Measurements from ENCODE around the gene CASZ1.

CASZ1 gene

DNA sequence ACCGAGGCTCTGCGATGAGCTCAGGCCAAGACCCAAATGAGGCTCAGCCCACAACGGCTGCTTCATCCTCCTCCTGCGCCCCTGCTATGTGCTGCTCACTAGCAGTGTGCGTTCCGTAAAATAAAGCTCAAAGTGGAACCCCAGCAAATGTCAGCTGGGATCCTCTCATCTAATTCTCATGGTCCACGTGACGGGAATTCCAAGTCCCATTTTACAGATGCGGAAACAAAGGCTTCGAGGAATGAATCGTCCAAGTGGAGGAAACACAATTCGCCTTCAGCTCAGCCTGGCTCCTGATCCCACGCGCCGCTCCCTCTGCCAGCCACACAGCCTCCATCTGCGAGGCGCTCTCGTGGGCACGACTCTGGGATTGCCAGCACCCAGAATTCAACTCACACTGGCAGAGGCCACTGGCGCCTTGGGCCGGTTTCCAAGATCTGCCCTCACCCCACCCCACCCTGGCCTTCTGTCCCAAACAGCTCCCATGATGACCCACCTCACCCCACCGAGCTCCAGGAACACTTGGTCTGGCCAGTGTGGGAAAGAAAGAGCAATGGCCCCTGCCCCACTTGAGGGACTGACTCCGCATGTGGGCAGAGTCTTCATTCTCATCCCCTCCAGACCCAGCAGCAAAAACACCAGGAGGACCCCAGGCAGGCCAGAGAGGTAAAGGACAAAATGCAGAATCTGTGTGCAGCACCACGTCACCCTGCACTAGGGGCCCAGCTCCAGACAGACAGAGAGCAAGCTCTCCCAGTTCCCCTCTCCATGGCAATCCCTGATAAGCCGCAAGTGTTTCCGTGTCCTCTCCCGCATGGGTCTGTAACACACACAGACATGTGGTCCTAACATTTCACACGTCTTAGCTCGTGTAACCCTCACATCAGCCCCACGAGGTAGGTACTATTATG is 10.5 kb downstream of the CASZ1 start:
- Histone ChIP-seq H4K20me1 (ENCODE audit: insufficient read depth, low read length) (no peaks in the 10 kb centered on the region; the same call in 1 of the 2 replicates), H3K4me1 (ENCODE audit: insufficient read depth, low read length) (no peaks in the 10 kb centered on the region), H3K9me3 (ENCODE audit: insufficient read depth, low read length, severe bottlenecking) (no peaks in the 10 kb centered on the region), H3K27me3 (ENCODE audit: insufficient read depth, low read length, poor library complexity) (peaks cover 30% of the 10 kb centered on the region), H3K4me3 (ENCODE audit: low read depth in 1 of 2, low read length in 2 of 2) (no peak overlapping the region), H3K79me2 (ENCODE audit: insufficient read depth, low read length) (no peaks in the 10 kb centered on the region), H2AFZ (ENCODE audit: low read depth, low read length) (no peak overlapping the region), H3K9ac (ENCODE audit: low read depth, low read length) (no peak overlapping the region), H3K27ac (ENCODE audit: low read length) (no peak overlapping the region), H3K4me2 (ENCODE audit: insufficient read depth, low read length) (no peak overlapping the region), H3K36me3 (ENCODE audit: insufficient read depth, low read length) (no peaks in the 10 kb centered on the region)
- DNase-seq: no peak
- TF ChIP-seq, protein P1, sequence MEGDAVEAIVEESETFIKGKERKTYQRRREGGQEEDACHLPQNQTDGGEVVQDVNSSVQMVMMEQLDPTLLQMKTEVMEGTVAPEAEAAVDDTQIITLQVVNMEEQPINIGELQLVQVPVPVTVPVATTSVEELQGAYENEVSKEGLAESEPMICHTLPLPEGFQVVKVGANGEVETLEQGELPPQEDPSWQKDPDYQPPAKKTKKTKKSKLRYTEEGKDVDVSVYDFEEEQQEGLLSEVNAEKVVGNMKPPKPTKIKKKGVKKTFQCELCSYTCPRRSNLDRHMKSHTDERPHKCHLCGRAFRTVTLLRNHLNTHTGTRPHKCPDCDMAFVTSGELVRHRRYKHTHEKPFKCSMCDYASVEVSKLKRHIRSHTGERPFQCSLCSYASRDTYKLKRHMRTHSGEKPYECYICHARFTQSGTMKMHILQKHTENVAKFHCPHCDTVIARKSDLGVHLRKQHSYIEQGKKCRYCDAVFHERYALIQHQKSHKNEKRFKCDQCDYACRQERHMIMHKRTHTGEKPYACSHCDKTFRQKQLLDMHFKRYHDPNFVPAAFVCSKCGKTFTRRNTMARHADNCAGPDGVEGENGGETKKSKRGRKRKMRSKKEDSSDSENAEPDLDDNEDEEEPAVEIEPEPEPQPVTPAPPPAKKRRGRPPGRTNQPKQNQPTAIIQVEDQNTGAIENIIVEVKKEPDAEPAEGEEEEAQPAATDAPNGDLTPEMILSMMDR (IDR thresholded peaks at IDR 0.05; ENCODE audit: borderline replicate concordance, extremely low read depth, low read length, poor library complexity, severe bottlenecking): no peak
- no peak for TF ChIP-seq EZH2 (IDR thresholded peaks at IDR 0.05; ENCODE audit: borderline replicate concordance, low read depth, low read length, severe bottlenecking)
- ATAC-seq (ENCODE audit: insufficient read depth, low read depth): no peak

DNA sequence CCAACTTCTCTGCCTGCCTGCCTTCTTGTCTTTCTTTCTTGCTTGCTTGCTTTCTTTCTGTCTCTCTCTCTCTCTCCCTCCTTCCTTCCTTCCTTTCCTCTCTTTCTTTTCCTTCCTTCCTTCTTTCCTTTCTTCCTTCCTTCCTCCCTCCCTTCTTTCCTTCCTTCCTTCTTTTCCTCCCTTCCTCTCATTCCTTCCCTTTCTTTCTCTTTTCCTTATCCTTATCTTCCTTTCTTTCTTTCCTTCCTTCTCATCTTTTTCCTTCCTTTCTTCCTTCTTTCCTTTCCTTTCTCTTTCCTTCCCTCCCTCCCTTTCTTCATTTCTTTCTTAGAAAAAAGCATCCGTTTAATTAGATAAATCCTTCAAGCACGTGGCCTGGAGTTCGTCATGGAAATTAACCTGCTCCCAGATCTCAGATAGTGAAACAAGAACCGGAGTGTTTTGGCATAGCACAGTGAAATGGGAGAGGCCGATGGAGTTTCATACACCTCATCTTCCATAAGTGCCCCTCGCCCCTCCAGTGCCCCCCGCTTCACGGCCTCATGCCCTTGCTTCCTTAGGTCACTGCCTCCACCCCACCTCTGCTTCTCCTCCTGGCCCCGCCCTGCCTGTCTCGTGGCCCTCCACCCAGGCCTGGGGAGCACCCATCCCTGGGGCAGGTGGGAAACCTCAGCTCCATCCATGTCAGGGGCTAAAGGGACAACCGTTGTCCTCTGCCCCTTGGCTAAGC is 11.3 kb downstream of the CASZ1 start:
- ATAC-seq (ENCODE audit: insufficient read depth, low read depth): no peak
- no peaks in the 10 kb centered on the region for H3K36me3 ChIP-seq (ENCODE audit: insufficient read depth, low read length)
- no peak overlapping the region for H3K4me2 ChIP-seq (ENCODE audit: insufficient read depth, low read length)
- no peak overlapping the region for H3K9ac ChIP-seq (ENCODE audit: low read depth, low read length)
- no peaks in the 10 kb centered on the region for H3K9me3 ChIP-seq (ENCODE audit: insufficient read depth, low read length, severe bottlenecking)
- H3K4me1 ChIP-seq (ENCODE audit: insufficient read depth, low read length): no peaks in the 10 kb centered on the region
- peaks cover 22% of the 10 kb centered on the region for H3K27me3 ChIP-seq (ENCODE audit: insufficient read depth, low read length, poor library complexity)
- no peak overlapping the region for H3K4me3 ChIP-seq (ENCODE audit: low read depth in 1 of 2, low read length in 2 of 2)
- H3K27ac ChIP-seq (ENCODE audit: low read length): no peak overlapping the region
- H2AFZ ChIP-seq (ENCODE audit: low read depth, low read length): no peak overlapping the region
- TF ChIP-seq EZH2 (IDR thresholded peaks at IDR 0.05; ENCODE audit: borderline replicate concordance, low read depth, low read length, severe bottlenecking): no peak
- TF ChIP-seq, protein P1 (IDR thresholded peaks at IDR 0.05; ENCODE audit: borderline replicate concordance, extremely low read depth, low read length, poor library complexity, severe bottlenecking): no peak
- no peaks in the 10 kb centered on the region; the same call in 1 of the 2 replicates for H4K20me1 ChIP-seq (ENCODE audit: insufficient read depth, low read length)
- no peaks in the 10 kb centered on the region for H3K79me2 ChIP-seq (ENCODE audit: insufficient read depth, low read length)
- DNase-seq: no peak

DNA sequence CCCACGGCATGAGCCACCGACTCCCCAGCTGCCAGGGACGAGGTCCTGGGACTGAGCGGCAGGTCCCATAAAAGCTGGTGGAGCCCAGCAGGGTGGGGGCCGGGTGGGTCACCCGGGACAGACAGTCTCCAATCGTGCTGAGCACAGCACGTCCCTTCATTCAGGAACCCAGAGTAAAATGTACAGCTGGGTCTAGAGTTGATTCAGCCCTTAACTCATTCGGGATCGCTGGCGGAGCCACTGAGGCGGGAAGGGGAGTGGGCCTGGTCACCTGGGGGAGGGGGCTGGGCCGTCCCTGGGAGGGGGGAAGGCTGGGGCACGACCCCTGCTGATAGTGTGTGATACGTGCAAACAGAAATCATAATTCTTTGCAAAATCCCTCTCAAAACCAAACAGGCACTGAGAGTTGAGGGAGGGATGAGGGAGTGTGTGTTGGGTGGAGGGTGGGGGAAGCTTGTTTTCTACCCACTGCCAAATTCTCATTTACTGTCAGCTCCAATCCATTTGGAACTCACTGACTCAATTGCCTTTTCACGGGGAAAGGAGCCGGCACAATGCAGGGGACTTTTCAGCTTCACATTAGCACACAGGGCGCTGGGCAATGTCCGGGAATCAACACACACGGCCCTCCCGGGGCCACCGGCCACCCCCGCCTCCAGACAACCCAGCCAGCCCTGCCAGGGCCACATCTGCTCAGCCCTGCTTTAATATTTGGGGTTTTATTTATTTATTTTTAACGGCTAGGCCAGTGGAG is 13.8 kb downstream of the CASZ1 start:
- no peaks in the 10 kb centered on the region for H3K79me2 ChIP-seq (ENCODE audit: insufficient read depth, low read length)
- H3K9me3 ChIP-seq (ENCODE audit: insufficient read depth, low read length, severe bottlenecking): no peaks in the 10 kb centered on the region
- peaks cover 11% of the 10 kb centered on the region for H3K27me3 ChIP-seq (ENCODE audit: insufficient read depth, low read length, poor library complexity)
- H2AFZ ChIP-seq (ENCODE audit: low read depth, low read length): no peak overlapping the region
- H3K27ac ChIP-seq (ENCODE audit: low read length): no peak overlapping the region
- H3K4me1 ChIP-seq (ENCODE audit: insufficient read depth, low read length): no peaks in the 10 kb centered on the region
- no peak overlapping the region for H3K9ac ChIP-seq (ENCODE audit: low read depth, low read length)
- H4K20me1 ChIP-seq (ENCODE audit: insufficient read depth, low read length): no peaks in the 10 kb centered on the region; the same call in 1 of the 2 replicates
- H3K4me2 ChIP-seq (ENCODE audit: insufficient read depth, low read length): no peak overlapping the region
- H3K36me3 ChIP-seq (ENCODE audit: insufficient read depth, low read length): no peaks in the 10 kb centered on the region
- ATAC-seq (ENCODE audit: insufficient read depth, low read depth) (no peak), DNase-seq (no peak)
- no peak for TF ChIP-seq EZH2 (IDR thresholded peaks at IDR 0.05; ENCODE audit: borderline replicate concordance, low read depth, low read length, severe bottlenecking)
- TF ChIP-seq, protein P1 (IDR thresholded peaks at IDR 0.05; ENCODE audit: borderline replicate concordance, extremely low read depth, low read length, poor library complexity, severe bottlenecking): no peak
- no peak overlapping the region for H3K4me3 ChIP-seq (ENCODE audit: low read depth in 1 of 2, low read length in 2 of 2)

Measured in DND-41 (cell line).